Coronary artery (tissue), 2 donors: ENCODE results near the gene LMOD1.

ENCODE experiments used
- DNase-seq: peaks from one replicate; pipeline ENCODE4 v3.0.0-alpha.2; 2017; ENCODE audit warnings: low spot score
- H3K27ac ChIP-seq, 2 donors: fragments of 200-600 bp; sonication (generic); one replicate each; pipeline ENCODE4 v1.5.1; 2016 to 2019
- H3K4me3 ChIP-seq: fragments of 200-600 bp; sonication (generic); 2 replicates; pipeline ENCODE4 v1.5.1; 2016; ENCODE audit warnings: mild to moderate bottlenecking, moderate library complexity
- TF ChIP-seq, protein P1 (sequence below): fragments of 200-600 bp; sonication (generic); IDR thresholded peaks from one replicate; pipeline ENCODE4 v1.5.1; 2019; ENCODE audit warnings: antibody characterized with exemption

LMOD1 gene

DNA sequence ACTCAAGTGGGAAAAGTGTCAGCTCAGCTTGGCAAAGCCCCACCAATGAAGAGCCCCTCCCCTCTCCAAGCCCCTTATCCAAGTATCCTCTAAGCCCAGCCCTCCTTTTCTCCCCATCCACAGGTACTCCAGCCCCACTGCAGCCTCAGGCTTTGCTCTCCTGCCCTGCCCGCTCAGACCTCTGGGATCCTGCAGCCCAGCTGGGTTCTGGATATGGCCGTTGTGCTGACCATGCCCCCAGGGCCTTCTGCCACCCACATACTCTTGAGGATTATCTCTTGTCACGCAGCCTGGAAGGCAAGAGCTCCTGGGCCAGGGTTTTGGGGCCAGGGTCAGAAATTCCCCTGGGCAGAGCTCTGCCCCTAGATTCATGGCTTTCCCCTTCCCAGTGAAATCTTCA is 52.9 kb downstream of the LMOD1 start:
- DNase-seq, result no peak
- TF ChIP-seq, protein P1, sequence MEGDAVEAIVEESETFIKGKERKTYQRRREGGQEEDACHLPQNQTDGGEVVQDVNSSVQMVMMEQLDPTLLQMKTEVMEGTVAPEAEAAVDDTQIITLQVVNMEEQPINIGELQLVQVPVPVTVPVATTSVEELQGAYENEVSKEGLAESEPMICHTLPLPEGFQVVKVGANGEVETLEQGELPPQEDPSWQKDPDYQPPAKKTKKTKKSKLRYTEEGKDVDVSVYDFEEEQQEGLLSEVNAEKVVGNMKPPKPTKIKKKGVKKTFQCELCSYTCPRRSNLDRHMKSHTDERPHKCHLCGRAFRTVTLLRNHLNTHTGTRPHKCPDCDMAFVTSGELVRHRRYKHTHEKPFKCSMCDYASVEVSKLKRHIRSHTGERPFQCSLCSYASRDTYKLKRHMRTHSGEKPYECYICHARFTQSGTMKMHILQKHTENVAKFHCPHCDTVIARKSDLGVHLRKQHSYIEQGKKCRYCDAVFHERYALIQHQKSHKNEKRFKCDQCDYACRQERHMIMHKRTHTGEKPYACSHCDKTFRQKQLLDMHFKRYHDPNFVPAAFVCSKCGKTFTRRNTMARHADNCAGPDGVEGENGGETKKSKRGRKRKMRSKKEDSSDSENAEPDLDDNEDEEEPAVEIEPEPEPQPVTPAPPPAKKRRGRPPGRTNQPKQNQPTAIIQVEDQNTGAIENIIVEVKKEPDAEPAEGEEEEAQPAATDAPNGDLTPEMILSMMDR, result no peak
- no peak overlapping the region for H3K4me3 ChIP-seq
- peak overlapping the region; percentile 5 to 91 for H3K27ac ChIP-seq

DNA sequence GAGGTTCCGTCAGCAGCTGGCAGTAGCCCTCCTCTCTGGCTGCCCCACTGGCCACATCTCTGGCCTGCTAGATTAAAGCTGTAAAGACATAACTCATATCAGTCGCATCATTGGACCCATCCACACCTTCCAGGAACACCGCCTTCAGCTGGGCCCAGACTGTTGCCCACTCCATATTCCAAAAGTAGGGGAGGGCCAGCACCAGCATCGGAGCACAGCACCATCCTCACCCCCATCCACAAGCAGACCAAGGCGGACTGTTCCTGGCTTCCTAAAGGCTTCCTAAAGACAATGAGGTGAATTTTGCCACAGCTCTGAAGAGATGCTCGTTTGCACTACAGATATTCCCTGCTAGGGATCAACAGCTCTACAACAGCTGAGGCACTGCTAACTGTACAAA is 54.1 kb downstream of the LMOD1 start:
- peak overlapping the region in 1 of 2 donors; percentile 62 for H3K27ac ChIP-seq
- TF ChIP-seq, protein P1, result no peak
- no peak overlapping the region for H3K4me3 ChIP-seq
- no peak for DNase-seq

DNA sequence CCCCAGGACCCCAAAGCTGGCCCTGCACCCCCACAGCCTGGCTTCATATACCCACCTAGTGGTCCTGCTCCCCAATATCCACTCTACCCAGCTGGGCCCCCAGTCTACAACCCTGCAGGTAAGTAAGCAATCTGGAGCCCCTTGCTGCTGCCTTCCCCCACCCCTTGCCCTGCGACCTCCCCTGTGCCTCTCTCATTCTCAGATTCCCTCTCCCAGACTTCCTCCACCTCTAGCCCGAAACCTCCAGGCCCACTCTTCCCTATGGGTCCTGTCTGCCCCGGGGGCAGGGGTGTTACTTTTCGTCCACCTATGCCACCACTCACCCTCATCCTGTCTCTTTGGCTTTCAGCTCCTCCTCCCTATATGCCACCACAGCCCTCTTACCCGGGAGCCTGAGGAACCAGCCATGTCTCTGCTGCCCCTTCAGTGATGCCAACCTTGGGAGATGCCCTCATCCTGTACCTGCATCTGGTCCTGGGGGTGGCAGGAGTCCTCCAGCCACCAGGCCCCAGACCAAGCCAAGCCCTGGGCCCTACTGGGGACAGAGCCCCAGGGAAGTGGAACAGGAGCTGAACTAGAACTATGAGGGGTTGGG is 54.8 kb downstream of the LMOD1 start:
- Histone ChIP-seq H3K27ac (peak overlapping the region; percentile 30 to 62), H3K4me3 (no peak overlapping the region)
- no peak for DNase-seq
- TF ChIP-seq, protein P1, result no peak

DNA sequence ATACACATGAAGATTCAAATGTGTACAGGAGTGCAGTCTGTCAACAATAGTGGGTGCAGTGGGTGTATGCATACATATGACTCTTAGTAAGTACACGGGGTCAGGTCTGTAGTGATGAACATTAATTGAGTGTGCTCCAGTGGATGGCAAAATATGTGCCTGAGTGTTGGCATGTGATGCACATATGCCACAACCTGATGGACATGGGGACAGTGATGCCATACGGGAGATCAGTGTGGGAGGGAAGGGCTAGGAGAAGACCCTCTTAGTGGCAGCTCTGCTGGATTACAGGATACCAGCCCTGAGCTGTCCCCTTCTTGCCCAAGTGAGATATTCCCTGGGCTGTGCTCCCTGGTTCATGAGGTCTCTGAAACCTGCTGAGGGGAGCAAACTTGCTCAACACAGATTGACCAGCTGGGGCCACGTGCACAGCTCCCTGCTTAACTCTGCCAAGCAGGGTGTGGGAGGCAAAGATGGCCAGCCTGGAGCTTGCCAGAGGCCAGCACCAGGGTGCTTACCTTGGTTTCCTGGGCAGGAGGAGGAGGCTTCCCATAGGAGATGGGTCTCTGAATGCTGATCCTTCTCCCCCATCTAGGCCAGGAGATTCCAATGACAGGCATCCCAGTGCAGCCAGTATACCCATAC is 55.4 kb downstream of the LMOD1 start:
- TF ChIP-seq, protein P1, result no peak
- DNase-seq, result no peak
- H3K4me3 ChIP-seq, result peak overlapping the region; percentile 5
- H3K27ac ChIP-seq, result peak overlapping the region; percentile 30 to 62

DNA sequence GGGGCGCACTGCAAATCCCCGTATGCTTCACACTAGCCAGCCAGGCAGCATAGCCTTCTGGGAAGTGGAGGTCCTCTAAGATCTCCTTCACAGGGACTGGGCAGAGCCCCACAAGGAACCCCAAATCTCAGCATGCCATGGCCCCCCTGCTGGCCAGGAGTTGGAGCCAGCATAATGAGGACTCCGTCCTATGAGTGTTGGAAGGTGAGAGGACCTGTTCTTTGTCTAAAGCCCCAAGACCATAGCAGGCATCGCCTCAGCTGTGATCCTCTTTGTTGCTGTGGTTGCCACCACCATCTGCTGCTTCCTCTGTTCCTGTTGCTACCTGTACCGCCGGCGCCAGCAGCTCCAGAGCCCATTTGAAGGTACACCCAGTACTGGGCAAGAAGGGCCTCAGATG is 56.1 kb downstream of the LMOD1 start:
- TF ChIP-seq, protein P1, result no peak

DNA sequence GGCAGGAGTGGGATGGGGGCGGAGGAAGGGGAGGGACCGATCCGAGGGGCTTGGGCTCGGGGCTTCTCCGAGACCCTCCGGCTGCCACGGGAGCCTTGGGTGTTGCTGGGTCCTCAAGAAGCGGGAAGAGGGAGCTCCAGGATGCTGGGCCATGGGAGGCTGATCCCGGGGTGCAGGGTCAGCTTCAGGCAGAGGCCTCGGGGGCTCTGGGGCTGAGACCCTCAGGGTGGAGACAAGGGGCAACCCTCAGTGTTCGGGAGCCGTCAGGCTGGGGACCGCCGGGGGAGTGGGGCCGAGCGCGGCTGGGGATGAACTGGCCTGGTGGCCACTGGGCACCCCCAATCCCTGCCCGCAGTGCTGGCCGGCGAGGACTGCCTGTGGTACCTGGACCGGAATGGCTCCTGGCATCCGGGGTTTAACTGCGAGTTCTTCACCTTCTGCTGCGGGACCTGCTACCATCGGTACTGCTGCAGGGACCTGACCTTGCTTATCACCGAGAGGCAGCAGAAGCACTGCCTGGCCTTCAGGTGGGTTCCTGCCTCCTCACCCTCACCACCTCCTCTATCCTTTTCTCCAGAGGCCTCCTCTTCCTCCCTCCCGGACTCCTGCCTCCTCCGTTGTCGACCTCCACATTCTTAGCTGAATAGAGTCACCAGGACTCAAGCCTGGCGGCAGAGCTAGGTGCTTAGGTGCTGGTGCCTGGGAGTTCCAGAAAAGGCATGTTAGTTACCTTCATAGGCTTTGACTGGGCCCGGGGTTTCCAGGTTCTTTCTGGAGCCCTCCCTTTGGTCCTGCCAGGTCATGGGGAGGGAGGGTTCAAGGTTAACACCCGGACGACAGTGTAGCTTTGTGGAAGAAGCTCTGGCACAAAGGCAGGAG is 57.0 kb downstream of the LMOD1 start:
- no peak for DNase-seq
- peak overlapping the region; percentile 90 for H3K4me3 ChIP-seq
- H3K27ac ChIP-seq, result peak overlapping the region; percentile 79 to 89
- TF ChIP-seq, protein P1, result no peak

More for the DNA sequence above, 56.1 kb downstream of the LMOD1 start:
- H3K4me3 ChIP-seq, result peak overlapping the region; percentile 33
- peak overlapping the region in 1 of 2 donors; percentile 62 for H3K27ac ChIP-seq
- no peak for DNase-seq
